ENCODE results near the gene PAGE2B. TPM values are rescaled to one million over a fixed set of nuclear protein-coding genes. Genes with fewer than 3 reads are reported as not detected.

The PAGE2B gene
- total RNA-seq, 1 experiment from 2014 or later: 0.94 TPM

- no peaks in the 10 kb centered on the region for H3K4me1 Mint-ChIP-seq
- DNase-seq (ENCODE audit: low spot score) (no peak), ATAC-seq (no peak)
- H3K4me3 Mint-ChIP-seq: no peak overlapping the region
- H3K36me3 Mint-ChIP-seq: no peaks in the 10 kb centered on the region
- ChIA-PET CTCF (no interaction called here), POLR2A (no interaction called here)
- no peaks in the 10 kb centered on the region for H3K9me3 Mint-ChIP-seq
- H3K27ac Mint-ChIP-seq: no peak overlapping the region; the same call in 1 of the 2 replicates
- TF ChIP-seq FOXK1 (CRISPR knock-in tag; IDR thresholded peaks at IDR 0.05): no peak
- no peak for TF ChIP-seq ZMAT4 (CRISPR knock-in tag; IDR thresholded peaks at IDR 0.05)
- no peak for TF ChIP-seq SOX15 (CRISPR knock-in tag; IDR thresholded peaks at IDR 0.05)
- no peak for TF ChIP-seq E2F4 (CRISPR knock-in tag; IDR thresholded peaks at IDR 0.05; ENCODE audit: borderline replicate concordance, low read depth)
- TF ChIP-seq NR3C1 (CRISPR knock-in tag; conservative IDR thresholded peaks at IDR 0.05; ENCODE audit: low read depth): no peak
- no peak for TF ChIP-seq ZNF671 (CRISPR knock-in tag; IDR thresholded peaks at IDR 0.05)
- no peak for TF ChIP-seq PRDM15 (CRISPR knock-in tag; IDR thresholded peaks at IDR 0.05)
- no peak for TF ChIP-seq NR1H2 (CRISPR knock-in tag; IDR thresholded peaks at IDR 0.05)
- no peak for TF ChIP-seq EMX1 (CRISPR knock-in tag; IDR thresholded peaks at IDR 0.05)
- no peak for TF ChIP-seq ZNF232 (CRISPR knock-in tag; IDR thresholded peaks at IDR 0.05)
- TF ChIP-seq ELF4 (CRISPR knock-in tag; IDR thresholded peaks at IDR 0.05; ENCODE audit: low read depth): no peak
- no peak for TF ChIP-seq KAT7 (CRISPR knock-in tag; IDR thresholded peaks at IDR 0.05; ENCODE audit: borderline replicate concordance)
- TF ChIP-seq ZNF263 (CRISPR knock-in tag; IDR thresholded peaks at IDR 0.05; ENCODE audit: low read depth): no peak
- no peak for TF ChIP-seq GTF2I (CRISPR knock-in tag; conservative IDR thresholded peaks at IDR 0.05)
- no peak for TF ChIP-seq ZNF416 (CRISPR knock-in tag; IDR thresholded peaks at IDR 0.05)
- TF ChIP-seq JAZF1 (CRISPR knock-in tag; IDR thresholded peaks at IDR 0.05): no peak
- TF ChIP-seq ZNF423 (CRISPR knock-in tag; IDR thresholded peaks at IDR 0.05): no peak
- no peak for TF ChIP-seq IRF2 (CRISPR knock-in tag; IDR thresholded peaks at IDR 0.05; ENCODE audit: borderline replicate concordance, low read depth)
- TF ChIP-seq NR2C2 (CRISPR knock-in tag; IDR thresholded peaks at IDR 0.05): no peak
- peaks cover 7% of the 10 kb centered on the region for H3K27me3 Mint-ChIP-seq (ENCODE audit: low read depth)
Observed at GRCh38 chrX:55099162-55099561, 24.3 kb downstream of the PAGE2B start.

GRCh38 chrX:55102754-55103153, 27.9 kb downstream of the PAGE2B start:
- no peak for ATAC-seq
- Mint-ChIP-seq H3K36me3 (no peaks in the 10 kb centered on the region), H3K4me1 (no peaks in the 10 kb centered on the region), H3K27ac (no peak overlapping the region), H3K4me3 (no peak overlapping the region), H3K27me3 (ENCODE audit: low read depth) (0 out of 2 replicates have a peak, but pooled peaks cover 10% of the 10 kb centered on the region), H3K9me3 (no peaks in the 10 kb centered on the region)
- ChIA-PET CTCF (no interaction called here), POLR2A (no interaction called here)
- no peak for TF ChIP-seq HMGA2 (CRISPR knock-in tag; IDR thresholded peaks at IDR 0.05)
- no peak for TF ChIP-seq FOXP1 (CRISPR knock-in tag; IDR thresholded peaks at IDR 0.05; ENCODE audit: borderline replicate concordance)
- TF ChIP-seq, protein P1, sequence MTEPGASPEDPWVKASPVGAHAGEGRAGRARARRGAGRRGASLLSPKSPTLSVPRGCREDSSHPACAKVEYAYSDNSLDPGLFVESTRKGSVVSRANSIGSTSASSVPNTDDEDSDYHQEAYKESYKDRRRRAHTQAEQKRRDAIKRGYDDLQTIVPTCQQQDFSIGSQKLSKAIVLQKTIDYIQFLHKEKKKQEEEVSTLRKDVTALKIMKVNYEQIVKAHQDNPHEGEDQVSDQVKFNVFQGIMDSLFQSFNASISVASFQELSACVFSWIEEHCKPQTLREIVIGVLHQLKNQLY (CRISPR knock-in tag; IDR thresholded peaks at IDR 0.05): no peak
- TF ChIP-seq ZNF396 (CRISPR knock-in tag; IDR thresholded peaks at IDR 0.05; ENCODE audit: borderline replicate concordance): no peak
- TF ChIP-seq MYBL2 (CRISPR knock-in tag; IDR thresholded peaks at IDR 0.05): no peak
- TF ChIP-seq KAT7 (CRISPR knock-in tag; IDR thresholded peaks at IDR 0.05; ENCODE audit: borderline replicate concordance): no peak
- no peak for TF ChIP-seq ZNF317 (CRISPR knock-in tag; IDR thresholded peaks at IDR 0.05; ENCODE audit: borderline replicate concordance, low read depth)
- DNase-seq (ENCODE audit: low spot score): no peak

Data from WTC11 (cell line).